K562 (cell line): ENCODE data around the gene ASCC1. TPM values are rescaled to one million over a fixed set of nuclear protein-coding genes. Genes with fewer than 3 reads are reported as not detected.

Experiments used
- ATAC-seq: fragments of 200-7000 bp; cut with Tn5 transposase; 3 replicates; pipeline ENCODE4 v1.9.1; 2020; ENCODE audit warnings: moderate library complexity
- BruUV-seq: library from RNA; stranded (reverse); fragments of 400-500 nt; replicated peaks from 2 replicates; lab custom pipeline; 2021; lab: Mats Ljungman, UMichigan
- CTCF ChIA-PET: fragments of 300-600 bp; formaldehyde crosslinking; extraction: SDS; loops from one replicate; lab custom pipeline; 2021; ENCODE audit warnings: low intra/inter-chr PET ratio; lab: Yijun Ruan, JAX
- POLR2A ChIA-PET: fragments of 300-600, 350-650 bp; sonication (Branson Sonifier 250); formaldehyde crosslinking; extraction: SDS; loops from one replicate; lab custom pipeline; 2021; ENCODE audit warnings: antibody characterized with exemption, inconsistent platforms; lab: Yijun Ruan, JAX
- DNase-seq, 4 experiments: peaks; one replicate each; pipeline versions ENCODE4 v3.0.0 to v3.0.0-alpha.2; 2011 to 2018; ENCODE audit warnings: low spot score in 3 of 4, mixed read lengths in 3 of 4; ENCODE audit errors: extremely low read depth in 1 of 4
- FAIRE-seq: peaks from 2 replicates; lab custom pipeline; 2011; peaks lifted over from hg19 to GRCh38; lab: Jason Lieb, UNC
- H2AFZ ChIP-seq: 2 replicates; pipeline ENCODE4 v1.6.0; 2011; ENCODE audit warnings: low read depth, low read length, control low read depth, inconsistent platforms
- H3K27ac ChIP-seq: fragments of 200-600 bp; 3 replicates; pipeline ENCODE4 v1.8.0; 2011; ENCODE audit warnings: low read depth, mild to moderate bottlenecking, control low read depth, inconsistent platforms, low read length, moderate library complexity, mixed read lengths; ENCODE audit errors: extremely low read depth
- H3K27me3 ChIP-seq, 2 experiments: fragments of 300-600 bp in 1 of 2; 2 replicates in 1 of 2; 3 replicates in 1 of 2; pipeline versions ENCODE4 v1.6.0 to v1.8.0; 2011; ENCODE audit warnings: inconsistent platforms in 2 of 2, low read length in 2 of 2, mild to moderate bottlenecking in 1 of 2, mixed read lengths in 1 of 2, moderate library complexity in 1 of 2; ENCODE audit not compliant: control insufficient read depth in 2 of 2, insufficient read depth in 2 of 2
- H3K36me3 ChIP-seq: fragments of 300-600 bp; 3 replicates; pipeline ENCODE4 v1.8.0; 2011; ENCODE audit warnings: mild to moderate bottlenecking, low read length, inconsistent platforms; ENCODE audit not compliant: control insufficient read depth, insufficient read depth
- H3K4me1 ChIP-seq, 2 experiments: fragments of 200-600 bp in 1 of 2; replicated peaks in 1 of 2; 2 replicates in 1 of 2; 3 replicates in 1 of 2; pipeline versions ENCODE4 v1.5.1 to v1.8.0; 2011; ENCODE audit warnings: inconsistent platforms in 2 of 2, low read length in 2 of 2, mild to moderate bottlenecking in 1 of 2, mixed read lengths in 1 of 2, moderate library complexity in 1 of 2; ENCODE audit not compliant: control insufficient read depth in 2 of 2, insufficient read depth in 2 of 2
- H3K4me2 ChIP-seq: 2 replicates; pipeline ENCODE4 v1.6.1; 2011; ENCODE audit warnings: low read length, control low read depth, inconsistent platforms, mixed read lengths; ENCODE audit not compliant: insufficient read depth
- H3K4me3 ChIP-seq: fragments of 200-600 bp; sonication (generic), shearing (Covaris generic); 2 replicates; pipeline ENCODE4 v1.5.1; 2016; ENCODE audit warnings: control low read depth, inconsistent platforms
- H3K79me2 ChIP-seq: fragments of 200-600 bp; 3 replicates; pipeline ENCODE4 v1.8.0; 2011; ENCODE audit warnings: low read length, inconsistent platforms; ENCODE audit not compliant: control insufficient read depth, insufficient read depth
- H3K9ac ChIP-seq, 2 experiments: 2 replicates each; pipeline versions ENCODE4 v1.6.0 to v1.6.1; 2011; ENCODE audit warnings: low read depth in 2 of 2, low read length in 2 of 2, control low read depth in 1 of 2, inconsistent platforms in 1 of 2, mild to moderate bottlenecking in 1 of 2, mixed read lengths in 1 of 2; ENCODE audit not compliant: insufficient read depth in 1 of 2
- H3K9me1 ChIP-seq: one replicate; pipeline ENCODE4 v1.6.0; 2011; ENCODE audit warnings: inconsistent platforms, mild to moderate bottlenecking, low read length, moderate library complexity; ENCODE audit not compliant: control insufficient read depth, insufficient read depth
- H3K9me3 ChIP-seq: replicated peaks from 2 replicates; pipeline ENCODE4 v1.5.1; 2011; ENCODE audit warnings: low read depth, low read length, inconsistent platforms; ENCODE audit not compliant: control insufficient read depth, insufficient read depth
- H4K20me1 ChIP-seq: replicated peaks from 2 replicates; pipeline ENCODE4 v1.6.1; 2011; ENCODE audit warnings: low read length, inconsistent platforms, mixed read lengths; ENCODE audit not compliant: control insufficient read depth, insufficient read depth
- ATF7 ChIP-seq: fragments of 450-650 bp; IDR thresholded peaks from 2 replicates; pipeline ENCODE4 v1.7.1; 2014; ENCODE audit warnings: mild to moderate bottlenecking, moderate library complexity
- CHD2 ChIP-seq: IDR thresholded peaks from 2 replicates; pipeline ENCODE4 v1.6.1; 2011; ENCODE audit warnings: low read depth, low read length
- DACH1 ChIP-seq: fragments of 450-650 bp; IDR thresholded peaks from 2 replicates; pipeline ENCODE4 v1.6.1; 2018; ENCODE audit not compliant: partially characterized antibody
- ESRRB ChIP-seq: fragments of 250-450 bp; sonication (Bioruptor Pico); IDR thresholded peaks from 2 replicates; pipeline ENCODE4 v1.5.0; 2020; ENCODE audit warnings: mild to moderate bottlenecking, moderate library complexity, borderline replicate concordance
- EWSR1 ChIP-seq: fragments of 450-650 bp; IDR thresholded peaks from 2 replicates; pipeline ENCODE4 v1.6.1; 2018; ENCODE audit warnings: borderline replicate concordance, mild to moderate bottlenecking, low read depth, moderate library complexity; ENCODE audit not compliant: partially characterized antibody
- HDAC8 ChIP-seq: fragments of 450-650 bp; IDR thresholded peaks from 2 replicates; pipeline ENCODE4 v1.6.1; 2016; ENCODE audit warnings: mild to moderate bottlenecking, missing genetic modification characterization, moderate library complexity, missing compliant biosample characterization
- PCBP2 ChIP-seq: fragments of 200-400 bp; formaldehyde crosslinking; IDR thresholded peaks from 2 replicates; pipeline ENCODE4 v1.6.1; 2018; ENCODE audit warnings: low read length, low read depth, mild to moderate bottlenecking, moderate library complexity; ENCODE audit not compliant: poor library complexity, severe bottlenecking
- ZFX ChIP-seq: sonication (generic); formaldehyde crosslinking; IDR thresholded peaks from 2 replicates; pipeline ENCODE4 v1.8.0; 2022; ENCODE audit warnings: mild to moderate bottlenecking, missing genetic modification reagents, moderate library complexity
- ZNF316 ChIP-seq: fragments of 450-650 bp; IDR thresholded peaks from 2 replicates; pipeline ENCODE4 v1.6.1; 2016
- WGBS: fragments of 100-300 bp; shearing (Covaris generic); methylation state at CpG from one replicate; pipeline ENCODE4 v1.1.6; 2016; ENCODE audit warnings: low coverage, mixed read lengths; ENCODE audit not compliant: insufficient coverage; ENCODE audit errors: missing lambda C conversion rate; 5-methylcytosine and 5-hydroxymethylcytosine counted together
- in situ Hi-C: fragments of 300-500 bp; cut with MboI; formaldehyde crosslinking; loops from 4 replicates; pipeline ENCODE4 v1.15.0; 2018; ENCODE audit warnings: inconsistent platforms, mixed read lengths
- intact Hi-C: fragments of 100-400 bp; cut with micrococcal nuclease; formaldehyde crosslinking; loops from 2 replicates; pipeline ENCODE4 v1.14.2; 2022
- polyA plus RNA-seq, 8 experiments: library from polyadenylated mRNA; depleted of rRNA in 4 of 8; stranded (reverse) in 5 of 8; unstranded in 3 of 8; fragments of >200 nt; fragmentation: Nextera tagmentation in 2 of 8; fragmentation: Illumina TruSeq in 1 of 8; extraction: Ambion mirVana in 2 of 8; extraction: Trizol in 1 of 8; gene quantifications; 2 replicates each; pipeline versions ENCODE4 v1.2.1 to v1.2.3, GENCODE V29; 2011 to 2014; ENCODE audit warnings: inconsistent platforms in 1 of 8, missing spikeins in 1 of 8
- total RNA-seq, 7 experiments: library from RNA; depleted of rRNA in 6 of 7; stranded (reverse); fragments of >200 nt in 6 of 7; fragmentation: Illumina TruSeq in 2 of 7; extraction: Trizol in 2 of 7; gene quantifications; 2 replicates each; pipeline versions ENCODE4 v1.2.1 to v1.2.3, GENCODE V29; 2011 to 2021; ENCODE audit warnings: low replicate concordance in 1 of 7
- TF ChIP-seq, protein P1 (sequence below): fragments of 450-650 bp; formaldehyde crosslinking; IDR thresholded peaks from 2 replicates; pipeline ENCODE4 v1.4.0; 2020; ENCODE audit warnings: mild to moderate bottlenecking, moderate library complexity
- TF ChIP-seq, protein P2 (sequence below): fragments of 250-450 bp; sonication (Bioruptor Pico); IDR thresholded peaks from 2 replicates; pipeline ENCODE4 v1.8.0; 2021; ENCODE audit warnings: moderate library complexity, mild to moderate bottlenecking, inconsistent platforms
- TF ChIP-seq, protein P3 (sequence below): fragments of 250-450 bp; sonication (Bioruptor Pico); IDR thresholded peaks from 2 replicates; pipeline ENCODE4 v1.8.0; 2021; ENCODE audit warnings: mild to moderate bottlenecking, moderate library complexity

ASCC1 gene
- total and polyA plus RNA-seq, 9 of the 15 experiments (the other 6 are each of a cell fraction or from before 2014, with no cell fraction given): 31.7 to 73.3 (median 52.8) TPM

DNA sequence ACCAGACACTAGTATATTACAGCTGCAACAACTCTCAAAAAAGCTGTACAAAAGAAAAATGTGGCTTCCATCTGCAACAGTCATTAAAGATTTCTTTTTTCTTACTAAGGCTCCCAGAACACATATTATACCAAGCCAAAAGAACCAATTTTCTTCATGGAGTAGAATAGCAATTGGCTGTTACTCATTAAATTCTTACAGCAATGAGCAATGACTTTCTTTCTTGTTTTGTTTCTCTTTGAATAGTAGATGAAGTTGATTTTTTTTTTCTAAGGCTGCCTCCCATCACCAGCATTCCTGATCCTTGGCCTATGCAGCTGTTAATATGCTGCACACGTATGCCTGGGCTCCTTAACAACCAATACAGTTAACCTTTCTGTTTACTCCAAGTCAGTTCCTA, 91.1 kb downstream of the ASCC1 start:
- peaks cover 0 to 5% of the 10 kb centered on the region in 2 experiments; a peak in 1 of 5 replicates for H3K4me1 ChIP-seq
- H3K4me2 ChIP-seq: no peak overlapping the region
- FAIRE-seq (no peak), ATAC-seq (no peak), DNase-seq (no peak)
- POLR2A ChIA-PET: interaction anchor here (0.5 to 1.1 kb wide), 3 partner anchors 12 to 150 kb away, joined by 3 to 4 read pairs (median 3); no protein-coding TSS in a partner anchor
- H3K27ac ChIP-seq: no peak overlapping the region
- intact Hi-C loops (no loop called here), in situ Hi-C loops (no loop called here)
- CTCF ChIA-PET: interaction anchor here (0.5 to 2.1 kb wide), 3 partner anchors 14 to 203 kb away, joined by 3 to 15 read pairs (median 12); no protein-coding TSS in a partner anchor
- TF ChIP-seq DACH1 (no peak), PCBP2 (no peak)
- H2AFZ ChIP-seq: no peak overlapping the region
- no peaks in the 10 kb centered on the region for H3K79me2 ChIP-seq
- H3K9me1 ChIP-seq: no peaks in the 10 kb centered on the region
- no peaks in the 10 kb centered on the region for H3K36me3 ChIP-seq
- no peaks in the 10 kb centered on the region for H3K9me3 ChIP-seq
- no peak overlapping the region for H3K9ac ChIP-seq
- H3K27me3 ChIP-seq: no peaks in the 10 kb centered on the region
- H4K20me1 ChIP-seq: no peaks in the 10 kb centered on the region
- no peak overlapping the region for H3K4me3 ChIP-seq
- BruUV-seq: no TSS peak
- 68% methylated on average over 1 of the region's 1 CpG for WGBS

DNA sequence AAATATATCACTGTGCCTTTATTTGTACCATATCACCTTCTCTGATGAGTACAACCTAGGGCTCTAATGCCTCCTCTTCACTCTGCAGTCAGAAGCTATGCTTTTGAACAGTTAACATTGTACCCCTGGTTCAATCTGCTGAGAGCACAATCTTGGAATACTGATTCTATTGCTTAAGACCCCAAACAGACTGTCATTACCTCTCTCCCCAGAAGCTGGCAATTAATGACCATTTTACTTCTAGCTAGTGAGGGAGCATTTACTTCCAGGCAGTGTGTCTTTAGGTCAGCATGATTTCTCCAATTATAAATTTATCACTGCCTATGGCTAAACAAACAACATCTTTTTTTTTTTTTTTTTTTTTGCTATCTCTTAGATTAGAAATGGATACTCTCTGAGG, 91.7 kb downstream of the ASCC1 start:
- Histone ChIP-seq H3K9ac (no peak overlapping the region), H3K4me1 (peaks cover 0 to 5% of the 10 kb centered on the region in 2 experiments; a peak in 1 of 5 replicates), H2AFZ (no peak overlapping the region), H3K4me3 (no peak overlapping the region), H3K27ac (no peak overlapping the region), H3K4me2 (no peak overlapping the region), H3K36me3 (no peaks in the 10 kb centered on the region), H3K9me3 (no peaks in the 10 kb centered on the region), H4K20me1 (no peaks in the 10 kb centered on the region), H3K27me3 (no peaks in the 10 kb centered on the region), H3K79me2 (no peaks in the 10 kb centered on the region), H3K9me1 (no peaks in the 10 kb centered on the region)
- no peak for DNase-seq
- ATAC-seq: no peak; the same call in 2 of the 3 replicates
- in situ Hi-C loops: no loop called here
- no TSS peak for BruUV-seq
- no peak for FAIRE-seq
- ChIA-PET CTCF (no interaction called here), POLR2A (interaction anchor here (0.9 to 1.2 kb wide), 3 partner anchors 10 to 151 kb away, joined by 3 read pairs; no protein-coding TSS in a partner anchor)
- intact Hi-C loops: no loop called here
- TF ChIP-seq EWSR1 (no peak), ESRRB (CRISPR knock-in tag) (no peak), ZNF316 (no peak), ATF7 (no peak), ZFX (CRISPR knock-in tag) (no peak), CHD2 (no peak), HDAC8 (tag) (no peak)
- TF ChIP-seq, protein P1, sequence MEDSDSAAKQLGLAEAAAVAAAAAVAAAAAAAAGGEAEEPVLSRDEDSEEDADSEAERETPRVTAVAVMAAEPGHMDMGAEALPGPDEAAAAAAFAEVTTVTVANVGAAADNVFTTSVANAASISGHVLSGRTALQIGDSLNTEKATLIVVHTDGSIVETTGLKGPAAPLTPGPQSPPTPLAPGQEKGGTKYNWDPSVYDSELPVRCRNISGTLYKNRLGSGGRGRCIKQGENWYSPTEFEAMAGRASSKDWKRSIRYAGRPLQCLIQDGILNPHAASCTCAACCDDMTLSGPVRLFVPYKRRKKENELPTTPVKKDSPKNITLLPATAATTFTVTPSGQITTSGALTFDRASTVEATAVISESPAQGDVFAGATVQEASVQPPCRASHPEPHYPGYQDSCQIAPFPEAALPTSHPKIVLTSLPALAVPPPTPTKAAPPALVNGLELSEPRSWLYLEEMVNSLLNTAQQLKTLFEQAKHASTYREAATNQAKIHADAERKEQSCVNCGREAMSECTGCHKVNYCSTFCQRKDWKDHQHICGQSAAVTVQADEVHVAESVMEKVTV: no peak
- TF ChIP-seq, protein P2, sequence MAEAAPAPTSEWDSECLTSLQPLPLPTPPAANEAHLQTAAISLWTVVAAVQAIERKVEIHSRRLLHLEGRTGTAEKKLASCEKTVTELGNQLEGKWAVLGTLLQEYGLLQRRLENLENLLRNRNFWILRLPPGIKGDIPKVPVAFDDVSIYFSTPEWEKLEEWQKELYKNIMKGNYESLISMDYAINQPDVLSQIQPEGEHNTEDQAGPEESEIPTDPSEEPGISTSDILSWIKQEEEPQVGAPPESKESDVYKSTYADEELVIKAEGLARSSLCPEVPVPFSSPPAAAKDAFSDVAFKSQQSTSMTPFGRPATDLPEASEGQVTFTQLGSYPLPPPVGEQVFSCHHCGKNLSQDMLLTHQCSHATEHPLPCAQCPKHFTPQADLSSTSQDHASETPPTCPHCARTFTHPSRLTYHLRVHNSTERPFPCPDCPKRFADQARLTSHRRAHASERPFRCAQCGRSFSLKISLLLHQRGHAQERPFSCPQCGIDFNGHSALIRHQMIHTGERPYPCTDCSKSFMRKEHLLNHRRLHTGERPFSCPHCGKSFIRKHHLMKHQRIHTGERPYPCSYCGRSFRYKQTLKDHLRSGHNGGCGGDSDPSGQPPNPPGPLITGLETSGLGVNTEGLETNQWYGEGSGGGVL: no peak
- TF ChIP-seq, protein P3, sequence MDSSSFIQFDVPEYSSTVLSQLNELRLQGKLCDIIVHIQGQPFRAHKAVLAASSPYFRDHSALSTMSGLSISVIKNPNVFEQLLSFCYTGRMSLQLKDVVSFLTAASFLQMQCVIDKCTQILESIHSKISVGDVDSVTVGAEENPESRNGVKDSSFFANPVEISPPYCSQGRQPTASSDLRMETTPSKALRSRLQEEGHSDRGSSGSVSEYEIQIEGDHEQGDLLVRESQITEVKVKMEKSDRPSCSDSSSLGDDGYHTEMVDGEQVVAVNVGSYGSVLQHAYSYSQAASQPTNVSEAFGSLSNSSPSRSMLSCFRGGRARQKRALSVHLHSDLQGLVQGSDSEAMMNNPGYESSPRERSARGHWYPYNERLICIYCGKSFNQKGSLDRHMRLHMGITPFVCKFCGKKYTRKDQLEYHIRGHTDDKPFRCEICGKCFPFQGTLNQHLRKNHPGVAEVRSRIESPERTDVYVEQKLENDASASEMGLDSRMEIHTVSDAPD (CRISPR knock-in tag): no peak
